ENCODE measurements around the gene TNFRSF12A. TPM values are rescaled to one million over a fixed set of nuclear protein-coding genes. Genes with fewer than 3 reads are reported as not detected.

The TNFRSF12A gene
- total and polyA plus RNA-seq, 9 of the 15 experiments (the other 6 are each of a cell fraction or from before 2014, with no cell fraction given) = 0.41 to 61.8 (median 26.5) TPM

DNA sequence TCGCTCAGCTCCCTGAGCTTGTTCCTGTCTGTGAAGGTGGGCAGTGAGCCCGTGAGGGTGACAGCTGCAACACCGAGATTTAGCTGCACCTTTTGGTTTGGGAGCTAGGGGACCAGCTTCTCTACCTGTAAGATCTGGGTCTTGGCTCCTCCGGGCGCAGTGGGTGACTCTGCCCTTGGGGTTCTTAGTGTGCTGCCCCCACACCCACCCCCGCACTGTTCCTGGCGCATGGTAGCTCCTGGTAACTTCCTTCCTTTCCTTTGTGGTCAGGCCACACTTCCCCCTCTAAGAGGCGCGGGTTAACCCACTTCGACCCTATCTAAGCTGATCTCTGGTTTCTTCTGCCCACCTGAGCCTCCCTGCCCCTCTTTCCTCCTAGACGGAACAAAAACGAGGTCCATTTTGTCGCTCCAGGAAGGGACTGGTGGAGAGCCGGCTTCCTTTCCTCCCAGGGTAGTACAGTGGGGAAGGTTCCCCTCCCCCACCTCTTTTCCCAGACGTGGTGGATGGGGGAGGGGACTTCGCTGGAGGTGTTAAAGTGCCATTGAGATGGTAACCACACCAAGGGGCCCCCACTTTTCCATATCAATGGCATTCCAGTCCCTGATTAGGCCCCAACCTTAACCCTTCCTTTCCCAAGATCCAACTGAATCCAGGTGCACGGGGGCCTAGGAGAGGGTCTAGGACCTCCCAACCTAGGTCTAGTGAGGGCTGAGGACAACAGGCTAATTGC is 12.0 kb upstream of the TNFRSF12A start (continued):
- TF ChIP-seq TEAD4 (IDR thresholded peaks at IDR 0.05; ENCODE audit: low read length) (peak; percentile 27; the same call in 1 of the 2 replicates), TEAD4 (CRISPR knock-in tag; IDR thresholded peaks at IDR 0.05; ENCODE audit: borderline replicate concordance) (no peak), ARNT (IDR thresholded peaks at IDR 0.05) (peak; percentile 38 to 43; a peak in 1 of 4 replicates), ETV1 (tag; conservative IDR thresholded peaks at IDR 0.05; ENCODE audit: low read depth) (peak; percentile 69), FOXM1 (IDR thresholded peaks at IDR 0.05; ENCODE audit: low read depth) (no peak), FOXM1 (CRISPR knock-in tag; IDR thresholded peaks at IDR 0.05; ENCODE audit: low read depth) (0 out of 2 replicates have a peak, but pooled peaks have one; percentile 17), MAZ (CRISPR knock-in tag; conservative IDR thresholded peaks at IDR 0.05 in 1 of 2, IDR thresholded peaks at IDR 0.05 in 1 of 2) (peak; percentile 46 to 66; a peak in 2 of 4 replicates), RBBP5 (IDR thresholded peaks at IDR 0.05; ENCODE audit: borderline replicate concordance, insufficient read depth, low read length, poor library complexity, severe bottlenecking) (no peak), RBFOX2 (IDR thresholded peaks at IDR 0.05; ENCODE audit: low read depth, low read length) (peak; percentile 35; the same call in 1 of the 2 replicates), CBFA2T2 (conservative IDR thresholded peaks at IDR 0.05) (no peak), KDM1A (IDR thresholded peaks at IDR 0.05) (peak in 1 of 2 experiments; percentile 54; a peak in 2 of 4 replicates), EHMT2 (IDR thresholded peaks at IDR 0.05) (peak; percentile 23; the same call in 1 of the 2 replicates), ZNF507 (tag; conservative IDR thresholded peaks at IDR 0.05) (no peak), CTBP1 (IDR thresholded peaks at IDR 0.05; ENCODE audit: borderline replicate concordance) (peak; percentile 73), ZNF584 (CRISPR knock-in tag; IDR thresholded peaks at IDR 0.05; ENCODE audit: low read depth) (0 out of 2 replicates have a peak, but pooled peaks have one; percentile 44), PCBP2 (IDR thresholded peaks at IDR 0.05; ENCODE audit: low read depth, low read length, poor library complexity, severe bottlenecking) (no peak), ZNF354B (CRISPR knock-in tag; IDR thresholded peaks at IDR 0.05) (no peak), MTA3 (IDR thresholded peaks at IDR 0.05; ENCODE audit: borderline replicate concordance) (peak; percentile 82)
- TF ChIP-seq, protein P1, sequence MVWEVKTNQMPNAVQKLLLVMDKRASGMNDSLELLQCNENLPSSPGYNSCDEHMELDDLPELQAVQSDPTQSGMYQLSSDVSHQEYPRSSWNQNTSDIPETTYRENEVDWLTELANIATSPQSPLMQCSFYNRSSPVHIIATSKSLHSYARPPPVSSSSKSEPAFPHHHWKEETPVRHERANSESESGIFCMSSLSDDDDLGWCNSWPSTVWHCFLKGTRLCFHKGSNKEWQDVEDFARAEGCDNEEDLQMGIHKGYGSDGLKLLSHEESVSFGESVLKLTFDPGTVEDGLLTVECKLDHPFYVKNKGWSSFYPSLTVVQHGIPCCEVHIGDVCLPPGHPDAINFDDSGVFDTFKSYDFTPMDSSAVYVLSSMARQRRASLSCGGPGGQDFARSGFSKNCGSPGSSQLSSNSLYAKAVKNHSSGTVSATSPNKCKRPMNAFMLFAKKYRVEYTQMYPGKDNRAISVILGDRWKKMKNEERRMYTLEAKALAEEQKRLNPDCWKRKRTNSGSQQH (CRISPR knock-in tag; IDR thresholded peaks at IDR 0.05) = peak; percentile 35; the same call in 1 of the 2 replicates
- TF ChIP-seq, protein P2, sequence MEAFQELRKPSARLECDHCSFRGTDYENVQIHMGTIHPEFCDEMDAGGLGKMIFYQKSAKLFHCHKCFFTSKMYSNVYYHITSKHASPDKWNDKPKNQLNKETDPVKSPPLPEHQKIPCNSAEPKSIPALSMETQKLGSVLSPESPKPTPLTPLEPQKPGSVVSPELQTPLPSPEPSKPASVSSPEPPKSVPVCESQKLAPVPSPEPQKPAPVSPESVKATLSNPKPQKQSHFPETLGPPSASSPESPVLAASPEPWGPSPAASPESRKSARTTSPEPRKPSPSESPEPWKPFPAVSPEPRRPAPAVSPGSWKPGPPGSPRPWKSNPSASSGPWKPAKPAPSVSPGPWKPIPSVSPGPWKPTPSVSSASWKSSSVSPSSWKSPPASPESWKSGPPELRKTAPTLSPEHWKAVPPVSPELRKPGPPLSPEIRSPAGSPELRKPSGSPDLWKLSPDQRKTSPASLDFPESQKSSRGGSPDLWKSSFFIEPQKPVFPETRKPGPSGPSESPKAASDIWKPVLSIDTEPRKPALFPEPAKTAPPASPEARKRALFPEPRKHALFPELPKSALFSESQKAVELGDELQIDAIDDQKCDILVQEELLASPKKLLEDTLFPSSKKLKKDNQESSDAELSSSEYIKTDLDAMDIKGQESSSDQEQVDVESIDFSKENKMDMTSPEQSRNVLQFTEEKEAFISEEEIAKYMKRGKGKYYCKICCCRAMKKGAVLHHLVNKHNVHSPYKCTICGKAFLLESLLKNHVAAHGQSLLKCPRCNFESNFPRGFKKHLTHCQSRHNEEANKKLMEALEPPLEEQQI (IDR thresholded peaks at IDR 0.05) = no peak
- TF ChIP-seq, protein P3, sequence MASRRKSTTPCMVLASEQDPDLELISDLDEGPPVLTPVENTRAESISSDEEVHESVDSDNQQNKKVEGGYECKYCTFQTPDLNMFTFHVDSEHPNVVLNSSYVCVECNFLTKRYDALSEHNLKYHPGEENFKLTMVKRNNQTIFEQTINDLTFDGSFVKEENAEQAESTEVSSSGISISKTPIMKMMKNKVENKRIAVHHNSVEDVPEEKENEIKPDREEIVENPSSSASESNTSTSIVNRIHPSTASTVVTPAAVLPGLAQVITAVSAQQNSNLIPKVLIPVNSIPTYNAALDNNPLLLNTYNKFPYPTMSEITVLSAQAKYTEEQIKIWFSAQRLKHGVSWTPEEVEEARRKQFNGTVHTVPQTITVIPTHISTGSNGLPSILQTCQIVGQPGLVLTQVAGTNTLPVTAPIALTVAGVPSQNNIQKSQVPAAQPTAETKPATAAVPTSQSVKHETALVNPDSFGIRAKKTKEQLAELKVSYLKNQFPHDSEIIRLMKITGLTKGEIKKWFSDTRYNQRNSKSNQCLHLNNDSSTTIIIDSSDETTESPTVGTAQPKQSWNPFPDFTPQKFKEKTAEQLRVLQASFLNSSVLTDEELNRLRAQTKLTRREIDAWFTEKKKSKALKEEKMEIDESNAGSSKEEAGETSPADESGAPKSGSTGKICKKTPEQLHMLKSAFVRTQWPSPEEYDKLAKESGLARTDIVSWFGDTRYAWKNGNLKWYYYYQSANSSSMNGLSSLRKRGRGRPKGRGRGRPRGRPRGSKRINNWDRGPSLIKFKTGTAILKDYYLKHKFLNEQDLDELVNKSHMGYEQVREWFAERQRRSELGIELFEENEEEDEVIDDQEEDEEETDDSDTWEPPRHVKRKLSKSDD (conservative IDR thresholded peaks at IDR 0.05; ENCODE audit: low read length) = no peak

Measured in K562 (cell line).